ENCODE data around the gene KPRP.

Gene KPRP

DNA sequence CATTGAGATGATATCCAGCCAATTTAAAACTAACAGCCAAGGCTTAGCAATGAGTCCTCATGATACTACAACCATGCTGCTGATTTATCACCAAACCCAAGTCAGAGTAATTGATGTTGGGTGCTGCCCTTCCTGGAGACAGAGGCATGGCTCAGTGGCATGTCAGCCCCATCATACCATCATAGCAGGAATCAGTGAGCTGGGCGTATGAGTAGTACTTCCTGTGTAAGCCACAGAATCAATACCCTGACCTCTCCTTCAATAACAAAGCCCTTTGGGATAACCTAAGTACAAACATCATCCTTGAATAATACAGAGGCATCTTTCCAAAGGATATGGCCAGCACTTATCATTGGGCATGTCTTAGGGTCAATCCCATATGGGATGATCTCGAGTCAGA, 25.3 kb downstream of the KPRP start:
- Histone ChIP-seq H3K9ac (no peak overlapping the region), H3K27me3 (ENCODE audit: insufficient read depth, low read depth) (no peaks in the 10 kb centered on the region), H3K4me2 (no peak overlapping the region), H3K4me3 (IDR thresholded peaks at IDR 0.05; ENCODE audit: insufficient read depth, low read depth, low read length) (no peak overlapping the region), H3K27ac (no peak overlapping the region), H3K79me2 (ENCODE audit: insufficient read depth, low read depth) (no peaks in the 10 kb centered on the region), H3K4me1 (ENCODE audit: low read depth, poor library complexity, severe bottlenecking) (no peaks in the 10 kb centered on the region), H4K20me1 (ENCODE audit: insufficient read depth) (no peaks in the 10 kb centered on the region), H2AFZ (ENCODE audit: low read depth) (no peak overlapping the region), H3K36me3 (ENCODE audit: insufficient read depth) (no peaks in the 10 kb centered on the region)
- TF ChIP-seq, protein P1, sequence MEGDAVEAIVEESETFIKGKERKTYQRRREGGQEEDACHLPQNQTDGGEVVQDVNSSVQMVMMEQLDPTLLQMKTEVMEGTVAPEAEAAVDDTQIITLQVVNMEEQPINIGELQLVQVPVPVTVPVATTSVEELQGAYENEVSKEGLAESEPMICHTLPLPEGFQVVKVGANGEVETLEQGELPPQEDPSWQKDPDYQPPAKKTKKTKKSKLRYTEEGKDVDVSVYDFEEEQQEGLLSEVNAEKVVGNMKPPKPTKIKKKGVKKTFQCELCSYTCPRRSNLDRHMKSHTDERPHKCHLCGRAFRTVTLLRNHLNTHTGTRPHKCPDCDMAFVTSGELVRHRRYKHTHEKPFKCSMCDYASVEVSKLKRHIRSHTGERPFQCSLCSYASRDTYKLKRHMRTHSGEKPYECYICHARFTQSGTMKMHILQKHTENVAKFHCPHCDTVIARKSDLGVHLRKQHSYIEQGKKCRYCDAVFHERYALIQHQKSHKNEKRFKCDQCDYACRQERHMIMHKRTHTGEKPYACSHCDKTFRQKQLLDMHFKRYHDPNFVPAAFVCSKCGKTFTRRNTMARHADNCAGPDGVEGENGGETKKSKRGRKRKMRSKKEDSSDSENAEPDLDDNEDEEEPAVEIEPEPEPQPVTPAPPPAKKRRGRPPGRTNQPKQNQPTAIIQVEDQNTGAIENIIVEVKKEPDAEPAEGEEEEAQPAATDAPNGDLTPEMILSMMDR (conservative IDR thresholded peaks at IDR 0.05; ENCODE audit: low read depth, low read length) = no peak

DNA sequence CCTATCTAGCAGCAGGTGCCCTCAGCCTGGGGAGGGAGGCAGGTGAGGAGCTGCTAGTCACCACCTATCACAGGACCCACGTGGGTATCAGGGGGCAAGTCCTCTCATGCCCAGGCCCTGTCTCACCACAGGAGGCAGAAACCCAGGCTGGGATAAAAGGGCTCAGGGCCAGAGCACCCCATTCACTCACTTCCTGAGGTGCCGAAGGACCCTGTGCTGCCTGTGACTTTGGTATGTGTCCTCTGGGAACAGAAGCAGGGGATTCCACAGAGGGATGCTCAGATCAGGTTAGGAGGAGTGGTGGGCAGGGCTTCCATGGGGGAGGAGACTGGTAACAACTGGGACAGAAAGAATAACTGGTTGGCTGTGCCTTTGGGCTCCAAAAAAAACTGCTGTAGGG, 28.3 kb downstream of the KPRP start, which contains the start of gene LCE1E:
Gene LCE1E (plus strand): TSS at position 181 of the 400 bp plus-strand sequence. CDS start 1,043 bp downstream, outside the sequence.
- Histone ChIP-seq H3K27ac (no peak within 1 kb of the TSS), H3K79me2 (ENCODE audit: insufficient read depth, low read depth) (no peaks in the 10 kb centered on the region), H4K20me1 (ENCODE audit: insufficient read depth) (no peaks in the 10 kb centered on the region), H3K4me3 (IDR thresholded peaks at IDR 0.05; ENCODE audit: insufficient read depth, low read depth, low read length) (no peak within 1 kb of the TSS), H3K4me1 (ENCODE audit: low read depth, poor library complexity, severe bottlenecking) (no peaks in the 10 kb centered on the region), H3K9ac (no peak within 1 kb of the TSS), H3K27me3 (ENCODE audit: insufficient read depth, low read depth) (no peaks in the 10 kb centered on the region), H2AFZ (ENCODE audit: low read depth) (no peak within 1 kb of the TSS), H3K4me2 (no peak within 1 kb of the TSS), H3K36me3 (ENCODE audit: insufficient read depth) (no peaks in the 10 kb centered on the region)
- TF ChIP-seq, protein P1 (conservative IDR thresholded peaks at IDR 0.05; ENCODE audit: low read depth, low read length) = no peak

DNA sequence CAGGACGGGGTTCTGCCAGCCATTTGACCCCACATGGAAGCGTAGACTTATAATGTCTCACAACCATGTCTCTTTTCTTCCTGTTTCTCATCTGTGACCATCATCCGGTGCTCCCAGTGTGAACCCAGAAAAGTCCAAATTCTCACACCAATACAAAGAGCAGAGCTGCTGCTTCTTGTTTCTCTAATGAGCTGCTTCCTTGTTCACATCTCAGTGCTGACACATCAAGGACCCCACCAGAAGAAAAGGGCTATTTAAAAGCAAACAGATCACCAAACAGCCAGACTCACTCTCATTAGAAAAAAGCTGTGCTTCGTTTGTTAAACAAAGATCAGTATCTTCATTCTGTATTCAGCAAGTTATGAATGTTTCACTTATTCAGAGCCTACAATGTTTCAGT, 37.9 kb downstream of the KPRP start:
- Histone ChIP-seq H3K36me3 (ENCODE audit: insufficient read depth) (no peaks in the 10 kb centered on the region), H3K4me1 (ENCODE audit: low read depth, poor library complexity, severe bottlenecking) (no peaks in the 10 kb centered on the region), H2AFZ (ENCODE audit: low read depth) (no peak overlapping the region; the same call in 1 of the 2 replicates), H3K79me2 (ENCODE audit: insufficient read depth, low read depth) (no peaks in the 10 kb centered on the region), H3K9ac (no peak overlapping the region), H4K20me1 (ENCODE audit: insufficient read depth) (no peaks in the 10 kb centered on the region), H3K4me3 (IDR thresholded peaks at IDR 0.05; ENCODE audit: insufficient read depth, low read depth, low read length) (no peak overlapping the region), H3K27me3 (ENCODE audit: insufficient read depth, low read depth) (no peaks in the 10 kb centered on the region), H3K27ac (no peak overlapping the region), H3K4me2 (no peak overlapping the region)
- TF ChIP-seq, protein P1 (conservative IDR thresholded peaks at IDR 0.05; ENCODE audit: low read depth, low read length) = no peak

DNA sequence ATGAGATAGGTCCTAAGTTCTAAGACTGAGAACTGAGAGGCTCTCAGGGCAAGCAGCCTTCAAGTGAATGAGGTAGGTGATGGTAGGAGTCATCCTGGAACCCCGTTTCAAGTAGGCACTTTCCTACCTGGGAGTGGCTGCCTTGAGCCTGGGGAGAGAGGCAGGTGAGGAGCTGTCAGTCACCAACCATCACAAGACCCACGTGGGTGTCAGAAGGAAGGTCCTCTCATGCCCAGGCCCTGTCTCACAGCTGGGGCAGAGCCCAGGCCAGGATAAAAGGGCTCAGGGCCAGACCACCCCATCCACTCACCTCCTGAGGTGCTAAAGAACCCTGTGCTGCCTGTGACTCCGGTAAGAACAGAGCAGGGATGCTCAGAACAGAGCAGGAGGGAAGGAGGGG, 38.6 kb downstream of the KPRP start, which contains the start of gene LCE1D:
Gene LCE1D (plus strand): TSS at position 301 of the 400 bp plus-strand sequence. CDS start 1,074 bp downstream, outside the sequence.
- H3K79me2 ChIP-seq (ENCODE audit: insufficient read depth, low read depth) = no peaks in the 10 kb centered on the region
- no peaks in the 10 kb centered on the region for H3K36me3 ChIP-seq (ENCODE audit: insufficient read depth)
- TF ChIP-seq, protein P1 (conservative IDR thresholded peaks at IDR 0.05; ENCODE audit: low read depth, low read length) = no peak
- no peak within 1 kb of the TSS for H3K4me3 ChIP-seq (IDR thresholded peaks at IDR 0.05; ENCODE audit: insufficient read depth, low read depth, low read length)
- H3K4me2 ChIP-seq = no peak within 1 kb of the TSS
- no peaks in the 10 kb centered on the region for H4K20me1 ChIP-seq (ENCODE audit: insufficient read depth)
- no peak within 1 kb of the TSS; the same call in 1 of the 2 replicates for H2AFZ ChIP-seq (ENCODE audit: low read depth)
- H3K9ac ChIP-seq = no peak within 1 kb of the TSS
- no peak within 1 kb of the TSS for H3K27ac ChIP-seq
- no peaks in the 10 kb centered on the region for H3K4me1 ChIP-seq (ENCODE audit: low read depth, poor library complexity, severe bottlenecking)
- H3K27me3 ChIP-seq (ENCODE audit: insufficient read depth, low read depth) = no peaks in the 10 kb centered on the region
